OCI-LY3 (cell line): ENCODE measurements around the gene LETM1.

Experiments
- H2AFZ ChIP-seq: fragments of 200-600, 300-600 bp; shearing (Covaris generic); 2 replicates; pipeline ENCODE4 v1.6.0; 2014; ENCODE audit warnings: antibody characterized with exemption, low read depth, low read length
- H3K27ac ChIP-seq: fragments of 200-600, 300-600 bp; sonication (generic); 2 replicates; pipeline ENCODE4 v1.5.1; 2014; ENCODE audit warnings: mild to moderate bottlenecking, low read length, moderate library complexity, mixed read lengths
- H3K27me3 ChIP-seq: fragments of 200-600, 300-600 bp; sonication (generic); 2 replicates; pipeline ENCODE4 v1.6.1; 2014; ENCODE audit warnings: low read depth, low read length, mixed read lengths
- H3K36me3 ChIP-seq: fragments of 200-600, 300-600 bp; sonication (generic); replicated peaks from 2 replicates; pipeline ENCODE3; 2014; ENCODE audit warnings: low read depth, low read length, mixed read lengths
- H3K4me1 ChIP-seq: fragments of 300-600, 200-600 bp; sonication (generic); 2 replicates; pipeline ENCODE4 v1.6.1; 2014; ENCODE audit warnings: low read length, mixed read lengths
- H3K4me2 ChIP-seq: fragments of 200-600, 300-600 bp; sonication (generic); 2 replicates; pipeline ENCODE4 v1.6.1; 2014; ENCODE audit warnings: low read length, mixed read lengths
- H3K4me3 ChIP-seq: fragments of 300-600, 200-600 bp; sonication (generic); 2 replicates; pipeline ENCODE4 v1.5.1; 2014; ENCODE audit warnings: antibody characterized with exemption, mild to moderate bottlenecking, low read length, moderate library complexity
- H3K79me2 ChIP-seq: fragments of 300-600, 200-600 bp; shearing (Covaris generic); 2 replicates; pipeline ENCODE4 v1.6.1; 2014; ENCODE audit warnings: mild to moderate bottlenecking, low read length, mixed read lengths
- H3K9ac ChIP-seq: fragments of 300-600, 200-600 bp; shearing (Covaris generic); 2 replicates; pipeline ENCODE4 v1.6.0; 2014; ENCODE audit warnings: mild to moderate bottlenecking, low read length, moderate library complexity
- H3K9me3 ChIP-seq: fragments of 200-600, 300-600 bp; shearing (Covaris generic); 2 replicates; pipeline ENCODE4 v1.6.1; 2014; ENCODE audit warnings: low read length, mixed read lengths; ENCODE audit not compliant: insufficient read depth
- H4K20me1 ChIP-seq: fragments of 200-600, 300-600 bp; sonication (generic); 2 replicates; pipeline ENCODE4 v1.6.1; 2016; ENCODE audit warnings: low read length, mixed read lengths; ENCODE audit not compliant: insufficient read depth
- CTCF ChIP-seq: fragments of 200-600, 300-600 bp; sonication (generic); IDR thresholded peaks from 2 replicates; pipeline ENCODE4 v1.5.1; 2014; ENCODE audit warnings: antibody characterized with exemption, low read length, low read depth
- EZH2phosphoT487 ChIP-seq: fragments of 200-600 bp; shearing (Covaris generic); IDR thresholded peaks from 2 replicates; pipeline ENCODE4 v1.6.1; 2018; ENCODE audit warnings: antibody characterized with exemption, mixed run types, low read depth

LETM1 gene

GRCh38 chr4:1775731-1776500, 80.0 kb downstream of the LETM1 start:
- Histone ChIP-seq H3K9ac (no peak overlapping the region), H3K4me3 (no peak overlapping the region), H3K36me3 (no peaks in the 10 kb centered on the region), H3K79me2 (no peaks in the 10 kb centered on the region), H4K20me1 (no peaks in the 10 kb centered on the region), H3K27ac (no peak overlapping the region), H3K9me3 (no peaks in the 10 kb centered on the region), H3K4me1 (no peaks in the 10 kb centered on the region; the same call in 1 of the 2 replicates), H3K4me2 (no peak overlapping the region), H2AFZ (no peak overlapping the region), H3K27me3 (no peaks in the 10 kb centered on the region)
- TF ChIP-seq CTCF (no peak), EZH2phosphoT487 (no peak)

- no peaks in the 10 kb centered on the region for H3K79me2 ChIP-seq
- no peaks in the 10 kb centered on the region for H4K20me1 ChIP-seq
- no peak overlapping the region for H3K27ac ChIP-seq
- no peaks in the 10 kb centered on the region for H3K9me3 ChIP-seq
- H3K4me1 ChIP-seq: no peaks in the 10 kb centered on the region; the same call in 1 of the 2 replicates
- H3K4me3 ChIP-seq: no peak overlapping the region
- no peaks in the 10 kb centered on the region for H3K36me3 ChIP-seq
- TF ChIP-seq CTCF (no peak), EZH2phosphoT487 (no peak)
- H3K4me2 ChIP-seq: no peak overlapping the region
- H3K27me3 ChIP-seq: peaks cover 6% of the 10 kb centered on the region; the same call in 1 of the 2 replicates
- H3K9ac ChIP-seq: no peak overlapping the region
- no peak overlapping the region for H2AFZ ChIP-seq
Observed at GRCh38 chr4:1773754-1774153, 82.2 kb downstream of the LETM1 start.

GRCh38 chr4:1772853-1773538, 83.0 kb downstream of the LETM1 start:
- no peak overlapping the region for H2AFZ ChIP-seq
- H3K79me2 ChIP-seq: no peaks in the 10 kb centered on the region
- H3K36me3 ChIP-seq: no peaks in the 10 kb centered on the region
- no peak overlapping the region for H3K27ac ChIP-seq
- H3K4me2 ChIP-seq: no peak overlapping the region
- H3K4me1 ChIP-seq: no peaks in the 10 kb centered on the region; the same call in 1 of the 2 replicates
- H3K9ac ChIP-seq: no peak overlapping the region
- H3K9me3 ChIP-seq: no peaks in the 10 kb centered on the region
- H3K27me3 ChIP-seq: peaks cover 6% of the 10 kb centered on the region; the same call in 1 of the 2 replicates
- H4K20me1 ChIP-seq: no peaks in the 10 kb centered on the region
- no peak overlapping the region for H3K4me3 ChIP-seq
- no peak for TF ChIP-seq CTCF
- TF ChIP-seq EZH2phosphoT487: no peak
